Dermis blood vessel endothelial cell (primary cell): ENCODE results near the gene BTG2. TPM values are rescaled to one million over a fixed set of nuclear protein-coding genes. Genes with fewer than 3 reads are reported as not detected.
A peak's percentile ranks its signal among the peaks of the same experiment; 100 is the strongest.
"Not testable (repeated sequence)": the region's sequence is repeated elsewhere in the genome, so short reads cannot be mapped to it uniquely, and the experiment has no call there.

Source experiments
- DNase-seq: peaks from one replicate; pipeline ENCODE4 v3.0.0; 2010
- total RNA-seq: library from RNA; depleted of rRNA; stranded (reverse); fragments of >200 nt; gene quantifications from 2 replicates; pipeline ENCODE4 v1.2.3, GENCODE V29; 2014

Gene BTG2
- total RNA-seq: 63.5 and 64.7 TPM in 2 replicates

GRCh38 chr1:203304919-203305808, at the start of gene BTG2:
Gene BTG2 (plus strand): TSS chr1:203305519. CDS start chr1:203305607, 88 bp downstream.
- peak; percentile 93 for DNase-seq

GRCh38 chr1:203256636-203257035, 48.7 kb upstream of the BTG2 start:
- not testable (repeated sequence) for DNase-seq

GRCh38 chr1:203263496-203263895, 41.8 kb upstream of the BTG2 start:
- no peak for DNase-seq

- no peak for DNase-seq
Observed at GRCh38 chr1:203264052-203264501, 41.2 kb upstream of the BTG2 start.

- DNase-seq: no peak
Observed at GRCh38 chr1:203265541-203265940, 39.8 kb upstream of the BTG2 start.

GRCh38 chr1:203266140-203266539, 39.2 kb upstream of the BTG2 start:
- DNase-seq: not testable (repeated sequence)

- peak; percentile 91 for DNase-seq
Observed at GRCh38 chr1:203267347-203267846, 37.9 kb upstream of the BTG2 start.

GRCh38 chr1:203267912-203268311, 37.4 kb upstream of the BTG2 start:
- no peak for DNase-seq

- peak; percentile 86 for DNase-seq
Observed at GRCh38 chr1:203268901-203269653, 36.2 kb upstream of the BTG2 start.

GRCh38 chr1:203269654-203270020, 35.7 kb upstream of the BTG2 start:
- DNase-seq: no peak

- no peak for DNase-seq
Observed at GRCh38 chr1:203270448-203270847, 34.9 kb upstream of the BTG2 start.

- DNase-seq: peak; percentile 81
Observed at GRCh38 chr1:203271018-203271743, 34.1 kb upstream of the BTG2 start.

- DNase-seq: no peak
Observed at GRCh38 chr1:203271962-203272632, 33.2 kb upstream of the BTG2 start.

GRCh38 chr1:203272633-203273205, 32.6 kb upstream of the BTG2 start:
- DNase-seq: no peak

GRCh38 chr1:203273206-203273868, 32.0 kb upstream of the BTG2 start:
- DNase-seq: peak; percentile 89

- DNase-seq: no peak
Observed at GRCh38 chr1:203273869-203274602, 31.3 kb upstream of the BTG2 start.

- DNase-seq: no peak
Observed at GRCh38 chr1:203274603-203275381, 30.5 kb upstream of the BTG2 start.

GRCh38 chr1:203275656-203276272, 29.6 kb upstream of the BTG2 start:
- no peak for DNase-seq

- DNase-seq: no peak
Observed at GRCh38 chr1:203276408-203276807, 28.9 kb upstream of the BTG2 start.
